Measurements from ENCODE around the gene TMEM108.

The TMEM108 gene

DNA sequence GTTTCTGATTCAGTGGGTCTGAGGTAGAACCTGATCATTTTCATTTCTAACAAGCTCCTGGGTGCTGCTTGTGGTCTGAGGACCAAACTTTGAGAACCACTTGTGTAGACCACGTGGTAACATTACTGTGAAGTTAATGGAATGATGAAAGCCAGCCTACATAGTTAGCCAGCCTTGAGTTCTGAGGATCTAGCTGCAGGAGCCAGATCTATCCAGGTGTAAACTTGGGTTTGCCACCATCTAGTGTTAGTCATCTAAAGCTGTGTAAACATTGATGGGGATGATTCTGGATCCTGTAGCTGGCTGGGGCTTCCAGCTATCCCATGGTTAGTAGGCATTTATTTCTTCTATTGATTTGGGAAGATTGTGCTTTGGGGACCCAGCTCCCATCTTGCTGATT, 170.0 kb downstream of the TMEM108 start:
- no peaks in the 10 kb centered on the region for H3K9me3 ChIP-seq (ENCODE audit: control insufficient read depth in 5 of 5, low read length in 5 of 5)
- H3K36me3 ChIP-seq (ENCODE audit: control insufficient read depth in 5 of 5, insufficient read depth in 5 of 5, low read length in 5 of 5) = no peaks in the 10 kb centered on the region
- no peak overlapping the region for H3K4me3 ChIP-seq (ENCODE audit: low read depth in 1 of 5, low read length in 5 of 5)
- no peak overlapping the region for H3K27ac ChIP-seq (ENCODE audit: low read depth, low read length)
- H3K9ac ChIP-seq (ENCODE audit: low read length in 5 of 5) = no peak overlapping the region
- no peaks in the 10 kb centered on the region for H3K4me1 ChIP-seq (ENCODE audit: control insufficient read depth in 5 of 5, insufficient read depth in 5 of 5, low read length in 5 of 5)
- H3K27me3 ChIP-seq (ENCODE audit: control insufficient read depth in 5 of 5, insufficient read depth in 4 of 5, low read length in 5 of 5) = peaks cover 0 to 2% (median 0%) of the 10 kb centered on the region in 5 donors

DNA sequence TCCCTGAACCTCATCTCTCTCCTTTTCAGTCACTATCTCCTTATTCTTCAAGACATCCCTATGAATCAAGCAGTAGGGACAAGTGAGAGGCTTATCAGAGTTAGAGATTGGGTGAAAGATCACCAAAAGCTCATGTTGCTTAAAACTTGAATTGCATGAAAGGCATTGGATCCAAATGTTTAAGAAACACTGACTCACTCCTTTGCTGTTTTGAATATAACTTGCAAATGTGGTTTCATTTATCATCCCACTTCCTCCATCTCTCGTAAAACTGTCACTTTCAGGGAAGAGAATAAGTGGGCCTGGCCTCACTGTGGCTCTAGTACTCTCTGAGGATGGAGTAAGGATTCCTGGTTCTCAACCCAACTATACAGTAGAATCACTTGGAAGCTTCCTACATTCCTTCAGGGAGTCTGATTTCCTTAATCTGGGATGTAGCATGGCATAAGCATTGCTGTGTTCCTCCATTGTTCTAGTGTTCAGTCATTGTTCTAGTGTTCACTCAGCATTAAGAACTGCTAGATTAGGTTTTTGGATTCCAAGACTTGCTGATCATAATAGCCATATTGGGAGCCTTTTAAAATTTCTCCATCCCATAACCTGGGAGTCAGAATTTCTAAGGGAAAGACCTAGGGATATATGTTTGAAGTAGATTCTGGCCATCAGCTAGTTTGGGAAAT, 171.8 kb downstream of the TMEM108 start:
- Histone ChIP-seq H3K4me3 (ENCODE audit: low read depth in 1 of 5, low read length in 5 of 5) (no peak overlapping the region), H3K27me3 (ENCODE audit: control insufficient read depth in 5 of 5, insufficient read depth in 4 of 5, low read length in 5 of 5) (peaks cover 0 to 2% (median 0%) of the 10 kb centered on the region in 5 donors), H3K9ac (ENCODE audit: low read length in 5 of 5) (no peak overlapping the region), H3K36me3 (ENCODE audit: control insufficient read depth in 5 of 5, insufficient read depth in 5 of 5, low read length in 5 of 5) (no peaks in the 10 kb centered on the region), H3K27ac (ENCODE audit: low read depth, low read length) (no peak overlapping the region), H3K9me3 (ENCODE audit: control insufficient read depth in 5 of 5, low read length in 5 of 5) (no peaks in the 10 kb centered on the region), H3K4me1 (ENCODE audit: control insufficient read depth in 5 of 5, insufficient read depth in 5 of 5, low read length in 5 of 5) (no peaks in the 10 kb centered on the region)

DNA sequence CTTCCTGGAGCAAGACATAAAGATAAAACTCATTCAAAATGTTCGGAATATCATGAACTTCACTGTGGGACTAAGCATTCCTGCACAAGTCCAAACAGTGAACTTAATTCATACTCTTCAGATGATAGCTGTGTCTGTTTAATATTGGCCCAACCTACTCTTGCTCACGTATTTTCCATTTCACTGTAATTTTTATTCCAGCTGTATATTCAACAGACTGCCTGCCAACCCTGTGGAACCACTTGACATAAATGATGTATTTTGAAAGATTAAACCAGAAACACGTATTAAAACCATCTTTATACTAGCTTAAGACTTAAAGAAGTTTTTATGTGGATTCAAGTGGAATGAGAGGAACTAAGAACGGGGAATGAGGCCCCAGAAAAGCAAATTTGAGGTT, 172.5 kb downstream of the TMEM108 start:
- Histone ChIP-seq H3K27me3 (ENCODE audit: control insufficient read depth in 5 of 5, insufficient read depth in 4 of 5, low read length in 5 of 5) (peaks cover 0 to 2% (median 0%) of the 10 kb centered on the region in 5 donors), H3K27ac (ENCODE audit: low read depth, low read length) (no peak overlapping the region), H3K9me3 (ENCODE audit: control insufficient read depth in 5 of 5, low read length in 5 of 5) (no peaks in the 10 kb centered on the region), H3K36me3 (ENCODE audit: control insufficient read depth in 5 of 5, insufficient read depth in 5 of 5, low read length in 5 of 5) (no peaks in the 10 kb centered on the region), H3K9ac (ENCODE audit: low read length in 5 of 5) (no peak overlapping the region), H3K4me1 (ENCODE audit: control insufficient read depth in 5 of 5, insufficient read depth in 5 of 5, low read length in 5 of 5) (no peaks in the 10 kb centered on the region), H3K4me3 (ENCODE audit: low read depth in 1 of 5, low read length in 5 of 5) (no peak overlapping the region)

DNA sequence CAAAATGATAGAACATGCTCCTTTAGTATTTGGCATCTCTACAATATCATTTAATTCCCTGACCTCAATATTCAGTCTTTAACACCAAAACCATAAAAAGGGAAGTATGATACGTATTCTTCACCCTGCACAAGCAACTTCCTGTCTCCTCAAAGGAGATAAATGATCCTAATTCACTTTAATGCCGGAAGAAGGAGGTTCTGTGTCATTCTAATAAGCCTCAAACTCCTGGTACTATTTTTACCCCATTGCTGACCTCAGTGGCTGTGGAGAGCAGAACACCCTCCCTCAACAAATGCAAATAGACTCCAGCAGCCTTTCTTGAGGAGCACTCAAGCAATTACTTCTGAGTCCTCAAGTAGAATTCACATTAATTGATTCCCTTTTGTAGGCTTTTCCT, 173.3 kb downstream of the TMEM108 start:
- Histone ChIP-seq H3K9me3 (ENCODE audit: control insufficient read depth in 5 of 5, low read length in 5 of 5) (no peaks in the 10 kb centered on the region), H3K27ac (ENCODE audit: low read depth, low read length) (no peak overlapping the region), H3K36me3 (ENCODE audit: control insufficient read depth in 5 of 5, insufficient read depth in 5 of 5, low read length in 5 of 5) (no peaks in the 10 kb centered on the region), H3K9ac (ENCODE audit: low read length in 5 of 5) (no peak overlapping the region), H3K4me1 (ENCODE audit: control insufficient read depth in 5 of 5, insufficient read depth in 5 of 5, low read length in 5 of 5) (no peaks in the 10 kb centered on the region), H3K4me3 (ENCODE audit: low read depth in 1 of 5, low read length in 5 of 5) (no peak overlapping the region), H3K27me3 (ENCODE audit: control insufficient read depth in 5 of 5, insufficient read depth in 4 of 5, low read length in 5 of 5) (peaks cover 0 to 2% (median 0%) of the 10 kb centered on the region in 5 donors)

DNA sequence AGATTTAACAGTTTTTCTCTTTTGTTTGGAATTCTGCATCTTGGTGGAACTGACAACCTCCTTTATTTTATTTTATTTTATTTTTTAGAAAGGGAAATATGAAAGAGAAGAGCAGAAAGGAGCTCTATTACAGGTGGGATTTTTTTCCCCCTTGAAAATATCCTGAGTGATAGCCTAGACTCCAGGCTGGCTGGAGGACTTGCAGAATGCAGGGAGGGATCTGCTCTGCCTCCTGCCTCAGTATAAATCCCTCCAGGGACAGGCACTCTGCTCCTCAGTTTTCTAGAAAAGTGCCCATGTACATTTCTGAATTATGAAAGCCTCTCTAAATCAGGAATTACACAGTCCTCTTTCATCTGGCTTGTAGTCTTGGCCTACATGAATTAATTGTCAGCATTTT, 173.7 kb downstream of the TMEM108 start:
- H3K9me3 ChIP-seq (ENCODE audit: control insufficient read depth in 5 of 5, low read length in 5 of 5) = no peaks in the 10 kb centered on the region
- no peaks in the 10 kb centered on the region for H3K36me3 ChIP-seq (ENCODE audit: control insufficient read depth in 5 of 5, insufficient read depth in 5 of 5, low read length in 5 of 5)
- H3K4me1 ChIP-seq (ENCODE audit: control insufficient read depth in 5 of 5, insufficient read depth in 5 of 5, low read length in 5 of 5) = no peaks in the 10 kb centered on the region
- H3K27ac ChIP-seq (ENCODE audit: low read depth, low read length) = no peak overlapping the region
- H3K9ac ChIP-seq (ENCODE audit: low read length in 5 of 5) = no peak overlapping the region
- H3K4me3 ChIP-seq (ENCODE audit: low read depth in 1 of 5, low read length in 5 of 5) = no peak overlapping the region
- peaks cover 0 to 2% (median 0%) of the 10 kb centered on the region in 5 donors for H3K27me3 ChIP-seq (ENCODE audit: control insufficient read depth in 5 of 5, insufficient read depth in 4 of 5, low read length in 5 of 5)

DNA sequence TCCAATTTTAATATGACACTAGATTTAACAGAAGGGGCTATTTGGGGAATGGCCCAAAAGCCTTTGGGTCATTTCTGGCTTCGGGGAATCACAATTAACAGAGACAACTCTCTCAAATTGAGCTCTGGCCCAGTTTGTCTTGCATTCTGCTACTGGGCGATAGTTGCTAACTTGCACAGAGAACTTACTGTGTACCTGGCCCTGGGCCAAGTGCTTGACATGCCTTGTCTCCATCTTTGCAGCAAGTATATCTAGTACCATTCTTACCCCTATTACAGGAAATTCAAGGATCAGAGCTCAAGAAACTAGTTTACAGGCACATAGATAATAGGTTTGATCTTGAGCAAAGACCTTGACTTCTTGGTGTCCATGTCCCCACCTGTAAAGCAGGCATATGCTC, 175.7 kb downstream of the TMEM108 start:
- Histone ChIP-seq H3K36me3 (ENCODE audit: control insufficient read depth in 5 of 5, insufficient read depth in 5 of 5, low read length in 5 of 5) (no peaks in the 10 kb centered on the region), H3K27ac (ENCODE audit: low read depth, low read length) (no peak overlapping the region), H3K4me1 (ENCODE audit: control insufficient read depth in 5 of 5, insufficient read depth in 5 of 5, low read length in 5 of 5) (no peaks in the 10 kb centered on the region), H3K4me3 (ENCODE audit: low read depth in 1 of 5, low read length in 5 of 5) (no peak overlapping the region), H3K27me3 (ENCODE audit: control insufficient read depth in 5 of 5, insufficient read depth in 4 of 5, low read length in 5 of 5) (no peaks in the 10 kb centered on the region), H3K9ac (ENCODE audit: low read length in 5 of 5) (no peak overlapping the region), H3K9me3 (ENCODE audit: control insufficient read depth in 5 of 5, low read length in 5 of 5) (peaks cover 0 to 8% (median 0%) of the 10 kb centered on the region in 5 donors)

DNA sequence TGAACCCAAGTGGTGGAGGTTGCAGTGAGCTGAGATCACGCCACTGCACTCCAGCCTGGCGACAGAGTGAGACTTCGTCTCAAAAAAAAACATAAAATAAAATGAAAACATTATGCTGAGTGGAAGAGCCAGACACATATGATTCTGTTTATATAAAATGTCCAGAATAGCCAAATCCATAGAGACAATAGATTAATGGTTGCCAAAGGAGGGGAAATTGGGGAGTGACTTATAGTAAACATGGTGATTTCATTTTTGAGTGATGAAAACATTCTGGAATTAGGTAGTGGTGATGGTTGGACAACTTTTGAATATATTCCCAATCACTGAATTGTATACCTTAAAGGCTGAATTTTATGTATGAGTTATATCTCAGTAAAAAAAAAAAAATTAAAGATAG, 189.6 kb downstream of the TMEM108 start:
- no peak overlapping the region for H3K27ac ChIP-seq (ENCODE audit: low read depth, low read length)
- no peaks in the 10 kb centered on the region for H3K27me3 ChIP-seq (ENCODE audit: control insufficient read depth in 5 of 5, insufficient read depth in 4 of 5, low read length in 5 of 5)
- no peak overlapping the region for H3K9ac ChIP-seq (ENCODE audit: low read length in 5 of 5)
- no peaks in the 10 kb centered on the region for H3K4me1 ChIP-seq (ENCODE audit: control insufficient read depth in 5 of 5, insufficient read depth in 5 of 5, low read length in 5 of 5)
- H3K4me3 ChIP-seq (ENCODE audit: low read depth in 1 of 5, low read length in 5 of 5) = no peak overlapping the region
- no peaks in the 10 kb centered on the region for H3K36me3 ChIP-seq (ENCODE audit: control insufficient read depth in 5 of 5, insufficient read depth in 5 of 5, low read length in 5 of 5)
- H3K9me3 ChIP-seq (ENCODE audit: control insufficient read depth in 5 of 5, low read length in 5 of 5) = peaks cover 4 to 9% (median 5%) of the 10 kb centered on the region in 5 donors

DNA sequence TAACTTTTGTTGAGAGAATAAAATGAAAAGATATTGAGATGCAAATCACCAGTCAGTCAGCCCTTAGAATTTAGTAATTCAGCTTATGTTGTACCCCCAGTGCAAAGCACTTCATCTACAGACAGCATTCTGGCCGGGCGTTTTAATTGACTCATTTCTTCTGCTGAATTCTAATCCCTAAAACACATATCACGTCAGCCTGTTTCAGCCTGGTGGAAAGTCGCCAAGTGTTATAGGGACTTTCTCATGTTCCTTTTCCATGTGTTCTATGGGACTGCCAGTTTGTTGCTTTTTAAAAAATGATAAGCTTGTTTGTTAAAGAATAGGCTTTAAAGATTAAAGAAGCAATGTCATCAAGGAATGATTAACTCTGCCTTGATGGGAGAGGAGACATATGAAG, 192.0 kb downstream of the TMEM108 start:
- Histone ChIP-seq H3K27ac (ENCODE audit: low read depth, low read length) (no peak overlapping the region), H3K4me3 (ENCODE audit: low read depth in 1 of 5, low read length in 5 of 5) (no peak overlapping the region), H3K27me3 (ENCODE audit: control insufficient read depth in 5 of 5, insufficient read depth in 4 of 5, low read length in 5 of 5) (no peaks in the 10 kb centered on the region), H3K36me3 (ENCODE audit: control insufficient read depth in 5 of 5, insufficient read depth in 5 of 5, low read length in 5 of 5) (no peaks in the 10 kb centered on the region), H3K4me1 (ENCODE audit: control insufficient read depth in 5 of 5, insufficient read depth in 5 of 5, low read length in 5 of 5) (no peaks in the 10 kb centered on the region), H3K9ac (ENCODE audit: low read length in 5 of 5) (no peak overlapping the region), H3K9me3 (ENCODE audit: control insufficient read depth in 5 of 5, low read length in 5 of 5) (no peaks in the 10 kb centered on the region)

DNA sequence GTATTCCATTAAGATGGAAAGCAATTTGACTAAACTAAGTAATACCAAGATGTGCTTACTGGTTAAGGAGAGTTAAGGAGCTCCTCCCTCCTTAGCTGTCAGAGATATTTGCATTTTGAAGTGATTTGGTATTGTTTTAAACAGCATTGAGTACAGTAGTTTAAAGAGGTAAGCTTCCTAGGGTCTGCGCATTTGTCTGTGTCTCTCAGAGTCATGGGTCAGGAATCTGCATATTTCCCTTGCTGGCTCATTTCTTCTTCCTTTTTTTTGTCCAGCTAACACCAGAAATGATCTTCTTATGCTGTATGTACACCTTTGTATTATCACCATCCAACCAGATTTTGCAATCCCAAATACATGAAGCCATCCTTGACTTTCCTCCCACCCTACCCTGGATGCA, 198.7 kb downstream of the TMEM108 start:
- Histone ChIP-seq H3K4me1 (ENCODE audit: control insufficient read depth in 5 of 5, insufficient read depth in 5 of 5, low read length in 5 of 5) (peaks cover 0 to 3% (median 0%) of the 10 kb centered on the region in 5 donors), H3K9me3 (ENCODE audit: control insufficient read depth in 5 of 5, low read length in 5 of 5) (no peaks in the 10 kb centered on the region), H3K4me3 (ENCODE audit: low read depth in 1 of 5, low read length in 5 of 5) (no peak overlapping the region), H3K27ac (ENCODE audit: low read depth, low read length) (no peak overlapping the region), H3K27me3 (ENCODE audit: control insufficient read depth in 5 of 5, insufficient read depth in 4 of 5, low read length in 5 of 5) (no peaks in the 10 kb centered on the region), H3K36me3 (ENCODE audit: control insufficient read depth in 5 of 5, insufficient read depth in 5 of 5, low read length in 5 of 5) (no peaks in the 10 kb centered on the region), H3K9ac (ENCODE audit: low read length in 5 of 5) (no peak overlapping the region)

DNA sequence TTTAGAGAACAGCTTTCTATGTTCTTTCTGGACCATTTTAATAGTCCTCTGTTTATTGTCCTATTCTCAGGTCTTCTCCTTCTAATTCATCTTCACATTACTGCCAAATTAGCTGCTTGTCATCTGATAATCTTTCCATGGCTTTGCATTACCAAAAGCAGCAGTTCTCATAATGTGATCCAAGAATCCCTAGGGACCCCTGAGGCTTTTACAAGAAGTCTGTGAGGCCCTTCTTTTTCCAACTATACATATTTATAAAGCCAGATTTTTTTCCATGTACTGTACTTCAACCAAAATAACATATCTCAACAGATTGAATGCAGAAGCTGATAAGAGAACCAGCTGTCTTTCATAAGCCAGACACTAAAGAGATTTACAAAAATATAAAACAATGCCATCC, 199.2 kb downstream of the TMEM108 start:
- no peaks in the 10 kb centered on the region for H3K36me3 ChIP-seq (ENCODE audit: control insufficient read depth in 5 of 5, insufficient read depth in 5 of 5, low read length in 5 of 5)
- H3K4me3 ChIP-seq (ENCODE audit: low read depth in 1 of 5, low read length in 5 of 5) = no peak overlapping the region
- no peaks in the 10 kb centered on the region for H3K9me3 ChIP-seq (ENCODE audit: control insufficient read depth in 5 of 5, low read length in 5 of 5)

More for the DNA sequence above, 199.2 kb downstream of the TMEM108 start:
- H3K27ac ChIP-seq (ENCODE audit: low read depth, low read length) = no peak overlapping the region
- H3K27me3 ChIP-seq (ENCODE audit: control insufficient read depth in 5 of 5, insufficient read depth in 4 of 5, low read length in 5 of 5) = no peaks in the 10 kb centered on the region
- peaks cover 0 to 3% (median 0%) of the 10 kb centered on the region in 5 donors for H3K4me1 ChIP-seq (ENCODE audit: control insufficient read depth in 5 of 5, insufficient read depth in 5 of 5, low read length in 5 of 5)
- H3K9ac ChIP-seq (ENCODE audit: low read length in 5 of 5) = no peak overlapping the region
